IMR-90 (cell line): ENCODE measurements around the gene PPRC1. TPM values are rescaled to one million over a fixed set of nuclear protein-coding genes. Genes with fewer than 3 reads are reported as not detected.

Experiments used
- ATAC-seq: fragments of 200-7000 bp; cut with Tn5 transposase; 2 replicates; pipeline ENCODE4 v1.9.1; 2020; ENCODE audit warnings: low read depth, mild to moderate bottlenecking, moderate library complexity
- BruUV-seq: library from RNA; stranded (reverse); fragments of 400-500 nt; replicated peaks from 2 replicates; lab custom pipeline; 2021; lab: Mats Ljungman, UMichigan
- CTCF ChIA-PET: fragments of 300-600 bp; formaldehyde crosslinking; extraction: SDS; loops from one replicate; lab custom pipeline; 2021; ENCODE audit warnings: antibody characterized with exemption; lab: Yijun Ruan, JAX
- POLR2A ChIA-PET: fragments of 300-600 bp; sonication (Branson Sonifier 250); formaldehyde crosslinking; loops from one replicate; lab custom pipeline; 2022; ENCODE audit warnings: antibody characterized with exemption; ENCODE audit not compliant: unreplicated experiment; lab: Charles Lee
- DNase-seq: peaks from one replicate; pipeline ENCODE4 v3.0.0; 2013
- H2AFZ ChIP-seq: replicated peaks from 2 replicates; pipeline ENCODE3; 2013; ENCODE audit warnings: low read length, mild to moderate bottlenecking; ENCODE audit not compliant: poor library complexity
- H2AK5ac ChIP-seq: 2 replicates; pipeline ENCODE4 v1.6.1; 2013; ENCODE audit warnings: low read depth, low read length, inconsistent platforms
- H2AK9ac ChIP-seq: replicated peaks from 2 replicates; pipeline ENCODE3; 2013; ENCODE audit warnings: mild to moderate bottlenecking, low read depth, low read length, moderate library complexity; ENCODE audit not compliant: poor library complexity
- H2BK120ac ChIP-seq: 2 replicates; pipeline ENCODE4 v1.6.1; 2013; ENCODE audit warnings: low read depth, low read length, inconsistent platforms
- H2BK15ac ChIP-seq: 3 replicates; pipeline ENCODE4 v1.6.1; 2013; ENCODE audit warnings: low read depth, low read length, inconsistent platforms
- H2BK20ac ChIP-seq: 2 replicates; pipeline ENCODE4 v1.6.1; 2013; ENCODE audit warnings: low read depth, mild to moderate bottlenecking, inconsistent platforms, low read length, moderate library complexity
- H2BK5ac ChIP-seq: 2 replicates; pipeline ENCODE4 v1.6.1; 2013; ENCODE audit warnings: mild to moderate bottlenecking, low read depth, low read length, inconsistent platforms; ENCODE audit not compliant: poor library complexity, severe bottlenecking
- H3K14ac ChIP-seq: replicated peaks from 2 replicates; pipeline ENCODE4 v1.6.1; 2013; ENCODE audit warnings: low read depth, low read length, inconsistent platforms
- H3K18ac ChIP-seq: 2 replicates; pipeline ENCODE4 v1.6.1; 2013; ENCODE audit warnings: low read depth, low read length, control low read depth
- H3K23ac ChIP-seq: 2 replicates; pipeline ENCODE4 v1.6.1; 2013; ENCODE audit warnings: low read depth, low read length, inconsistent platforms
- H3K27ac ChIP-seq: 2 replicates; pipeline ENCODE4 v1.5.1; 2013; ENCODE audit warnings: mild to moderate bottlenecking, control low read depth, low read length; ENCODE audit not compliant: insufficient read depth
- H3K27me3 ChIP-seq: 2 replicates; pipeline ENCODE4 v1.6.1; 2013; ENCODE audit warnings: low read length; ENCODE audit not compliant: control insufficient read depth, insufficient read depth
- H3K36me3 ChIP-seq: 2 replicates; pipeline ENCODE4 v1.6.1; 2013; ENCODE audit warnings: low read length, mixed read lengths; ENCODE audit not compliant: control insufficient read depth, insufficient read depth
- H3K4ac ChIP-seq: 2 replicates; pipeline ENCODE4 v1.6.1; 2013; ENCODE audit warnings: low read depth, low read length, inconsistent platforms
- H3K4me1 ChIP-seq: 2 replicates; pipeline ENCODE4 v1.6.1; 2013; ENCODE audit warnings: low read length, mixed read lengths; ENCODE audit not compliant: control insufficient read depth, insufficient read depth
- H3K4me2 ChIP-seq: 2 replicates; pipeline ENCODE4 v1.6.1; 2013; ENCODE audit warnings: low read depth, mild to moderate bottlenecking, control low read depth, low read length, moderate library complexity
- H3K4me3 ChIP-seq: 2 replicates; pipeline ENCODE4 v1.5.1; 2013; ENCODE audit warnings: low read depth, mild to moderate bottlenecking, control low read depth, low read length, moderate library complexity; ENCODE audit not compliant: insufficient read depth
- H3K56ac ChIP-seq: 2 replicates; pipeline ENCODE4 v1.6.1; 2013; ENCODE audit warnings: low read length, inconsistent platforms; ENCODE audit not compliant: insufficient read depth; ENCODE audit errors: extremely low read depth
- H3K79me1 ChIP-seq, 2 experiments: 2 replicates each; pipeline ENCODE4 v1.6.1; 2013; ENCODE audit warnings: low read length in 2 of 2, inconsistent platforms in 1 of 2, low read depth in 1 of 2
- H3K9ac ChIP-seq: 2 replicates; pipeline ENCODE4 v1.6.1; 2013; ENCODE audit warnings: low read depth, low read length, control low read depth
- H3K9me1 ChIP-seq: 2 replicates; pipeline ENCODE4 v1.6.1; 2013; ENCODE audit warnings: low read length, inconsistent platforms; ENCODE audit not compliant: insufficient read depth
- H3K9me3 ChIP-seq: 2 replicates; pipeline ENCODE4 v1.6.1; 2013; ENCODE audit warnings: low read length; ENCODE audit not compliant: control insufficient read depth, insufficient read depth
- H4K20me1 ChIP-seq: 2 replicates; pipeline ENCODE4 v1.6.1; 2013; ENCODE audit warnings: low read length, inconsistent platforms; ENCODE audit not compliant: insufficient read depth
- H4K5ac ChIP-seq: 2 replicates; pipeline ENCODE4 v1.6.1; 2013; ENCODE audit warnings: mild to moderate bottlenecking, low read depth, low read length, control low read depth
- H4K8ac ChIP-seq, 2 experiments: 2 replicates each; pipeline ENCODE4 v1.6.1; 2013; ENCODE audit warnings: low read depth in 2 of 2, low read length in 2 of 2, control low read depth in 1 of 2, inconsistent platforms in 1 of 2
- H4K91ac ChIP-seq: 2 replicates; pipeline ENCODE4 v1.6.1; 2013; ENCODE audit warnings: low read depth, low read length, inconsistent platforms; ENCODE audit not compliant: insufficient read depth
- BHLHE40 ChIP-seq: fragments of 150-350 bp; IDR thresholded peaks from 2 replicates; pipeline ENCODE4 v1.6.1; 2016; ENCODE audit warnings: mild to moderate bottlenecking, low read depth, low read length
- CEBPB ChIP-seq: IDR thresholded peaks from 2 replicates; pipeline ENCODE4 v1.6.1; 2012; ENCODE audit warnings: low read depth, low read length, improper control_type of control experiment
- CHD1 ChIP-seq: IDR thresholded peaks from 2 replicates; pipeline ENCODE4 v1.6.1; 2012; ENCODE audit warnings: low read depth, low read length, improper control_type of control experiment
- FOS ChIP-seq: fragments of 150-350 bp; IDR thresholded peaks from 2 replicates; pipeline ENCODE4 v1.6.1; 2016; ENCODE audit warnings: low read depth, low read length
- MAFK ChIP-seq: IDR thresholded peaks from 2 replicates; pipeline ENCODE4 v1.6.1; 2012; ENCODE audit warnings: low read depth, low read length, improper control_type of control experiment
- MAZ ChIP-seq: IDR thresholded peaks from 2 replicates; pipeline ENCODE4 v1.6.1; 2012; ENCODE audit warnings: low read depth, mild to moderate bottlenecking, low read length, improper control_type of control experiment, moderate library complexity, borderline replicate concordance
- MXI1 ChIP-seq: IDR thresholded peaks from 2 replicates; pipeline ENCODE4 v1.6.1; 2012; ENCODE audit warnings: low read depth, mild to moderate bottlenecking, low read length, moderate library complexity, borderline replicate concordance
- NFE2L2 ChIP-seq: fragments of 150-350 bp; IDR thresholded peaks from 2 replicates; pipeline ENCODE4 v1.6.1; 2016; ENCODE audit warnings: low read depth, mild to moderate bottlenecking, low read length
- POLR2A ChIP-seq: IDR thresholded peaks from 2 replicates; pipeline ENCODE4 v1.6.1; 2012; ENCODE audit warnings: mild to moderate bottlenecking, low read depth, low read length
- RAD21 ChIP-seq: IDR thresholded peaks from 2 replicates; pipeline ENCODE4 v1.6.1; 2012; ENCODE audit warnings: low read length, improper control_type of control experiment
- RCOR1 ChIP-seq: IDR thresholded peaks from 2 replicates; pipeline ENCODE4 v1.6.1; 2012; ENCODE audit warnings: mild to moderate bottlenecking, low read length, improper control_type of control experiment; ENCODE audit not compliant: insufficient replicate concordance
- RFX5 ChIP-seq: IDR thresholded peaks from 2 replicates; pipeline ENCODE4 v1.8.0; 2012; ENCODE audit warnings: low read depth, mild to moderate bottlenecking, low read length, moderate library complexity
- SMC3 ChIP-seq: fragments of 150-350 bp; IDR thresholded peaks from 2 replicates; pipeline ENCODE4 v1.6.1; 2016; ENCODE audit warnings: low read depth, mild to moderate bottlenecking, antibody characterized with exemption, low read length, moderate library complexity
- WGBS, 2 experiments: methylation state at CpG; one replicate each; pipeline versions ENCODE4 v1.1.5 to v1.1.7; 2013; ENCODE audit warnings: missing lambda C conversion rate in 2 of 2; ENCODE audit not compliant: insufficient read length in 1 of 2; ENCODE audit errors: extremely low coverage in 2 of 2; 5-methylcytosine and 5-hydroxymethylcytosine counted together
- dilution Hi-C: fragments of 300-500 bp; cut with HindIII; formaldehyde crosslinking; loops from one replicate; pipeline ENCODE4 v1.14.3; 2018; ENCODE audit warnings: low sequenced_read_pairs; ENCODE audit not compliant: unreplicated experiment
- in situ Hi-C: fragments of 300-500 bp; cut with MboI; formaldehyde crosslinking; loops from 3 replicates; pipeline ENCODE4 v1.14.3; 2019; ENCODE audit warnings: low sequenced_read_pairs, inconsistent platforms, mixed read lengths
- intact Hi-C: fragments of 100-400 bp; cut with micrococcal nuclease; formaldehyde crosslinking; loops from 2 replicates; pipeline ENCODE4 v1.10.0; 2022
- polyA plus RNA-seq, 3 experiments: library from polyadenylated mRNA; depleted of rRNA; stranded (reverse); fragments of >200 nt; gene quantifications; 2 replicates each; pipeline ENCODE4 v1.2.3, GENCODE V29; 2012; ENCODE audit warnings: low replicate concordance in 1 of 3
- total RNA-seq: library from RNA; depleted of rRNA; stranded (reverse); fragments of >200 nt; gene quantifications from 2 replicates; pipeline ENCODE4 v1.2.3, GENCODE V29; 2012
- TF ChIP-seq, protein P1 (sequence below): fragments of 150-350 bp; IDR thresholded peaks from 2 replicates; pipeline ENCODE4 v1.6.1; 2016; ENCODE audit warnings: low read depth, mild to moderate bottlenecking, low read length, moderate library complexity, borderline replicate concordance
- TF ChIP-seq, protein P2 (sequence below): fragments of 150-350 bp; IDR thresholded peaks from 2 replicates; pipeline ENCODE4 v1.6.1; 2017; ENCODE audit warnings: mild to moderate bottlenecking, antibody characterized with exemption, low read length, low read depth
- TF ChIP-seq, protein P3 (sequence below): conservative IDR thresholded peaks from 2 replicates; pipeline ENCODE4 v1.5.1; 2012; ENCODE audit warnings: mild to moderate bottlenecking, low read depth, low read length, improper control_type of control experiment

The PPRC1 gene
- total and polyA plus RNA-seq, 2 of the 4 experiments (the other 2 are of a cell fraction), result 11.8 to 38.7 TPM

DNA sequence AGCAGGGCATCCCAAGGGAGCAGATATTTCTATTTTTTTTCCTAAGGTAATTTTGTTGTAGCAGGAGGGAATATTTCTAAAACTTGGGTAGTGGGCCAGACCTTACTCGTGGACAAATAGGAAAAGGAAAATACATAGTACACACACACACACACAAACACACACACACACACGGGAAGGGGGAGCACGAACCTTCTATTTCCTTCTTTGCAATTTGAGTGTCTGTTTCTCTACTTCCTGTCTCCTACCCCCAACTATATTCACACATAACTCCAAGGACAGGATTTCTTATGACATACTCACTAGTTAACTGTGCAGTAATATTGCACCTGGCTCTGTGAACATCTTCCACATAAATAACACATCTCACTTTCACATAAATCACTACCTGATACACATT, 17.1 kb upstream of the PPRC1 start:
- no peak overlapping the region for H2BK15ac ChIP-seq
- H4K20me1 ChIP-seq, result peaks cover 52% of the 10 kb centered on the region
- H4K91ac ChIP-seq, result 0 out of 2 replicates have a peak overlapping the region, but pooled peaks have one; percentile 71
- H3K56ac ChIP-seq, result no peak overlapping the region
- peak overlapping the region in 1 of 2 experiments; percentile 92; a peak in 1 of 4 replicates for H4K8ac ChIP-seq
- intact Hi-C loops (no loop called here), in situ Hi-C loops (no loop called here), dilution Hi-C loops (no loop called here)
- whole genome bisulfite sequencing, 2 experiments, result no CpG with 5 or more reads among the region's 3 CpGs
- H2AK9ac ChIP-seq, result peak overlapping the region; percentile 97
- DNase-seq (peak; percentile 24), ATAC-seq (no peak)
- peak overlapping the region; percentile 11; the same call in 1 of the 2 replicates for H2AK5ac ChIP-seq
- ChIA-PET CTCF (no interaction called here), POLR2A (no interaction called here)
- H3K9ac ChIP-seq, result peak overlapping the region; percentile 86; the same call in 1 of the 2 replicates
- H2BK20ac ChIP-seq, result no peak overlapping the region
- no peak overlapping the region for H2AFZ ChIP-seq
- peak overlapping the region; percentile 5; the same call in 1 of the 2 replicates for H3K18ac ChIP-seq
- peak overlapping the region; percentile 85; the same call in 1 of the 2 replicates for H3K27ac ChIP-seq
- peaks cover 11% of the 10 kb centered on the region for H3K36me3 ChIP-seq
- TF ChIP-seq RFX5, result no peak
- no peak for TF ChIP-seq RAD21
- no peak for TF ChIP-seq MAZ
- no peak for TF ChIP-seq CHD1
- TF ChIP-seq NFE2L2, result no peak
- no peak for TF ChIP-seq POLR2A
- no peak for TF ChIP-seq MAFK
- TF ChIP-seq RCOR1, result no peak
- TF ChIP-seq MXI1, result no peak
- TF ChIP-seq, protein P1, sequence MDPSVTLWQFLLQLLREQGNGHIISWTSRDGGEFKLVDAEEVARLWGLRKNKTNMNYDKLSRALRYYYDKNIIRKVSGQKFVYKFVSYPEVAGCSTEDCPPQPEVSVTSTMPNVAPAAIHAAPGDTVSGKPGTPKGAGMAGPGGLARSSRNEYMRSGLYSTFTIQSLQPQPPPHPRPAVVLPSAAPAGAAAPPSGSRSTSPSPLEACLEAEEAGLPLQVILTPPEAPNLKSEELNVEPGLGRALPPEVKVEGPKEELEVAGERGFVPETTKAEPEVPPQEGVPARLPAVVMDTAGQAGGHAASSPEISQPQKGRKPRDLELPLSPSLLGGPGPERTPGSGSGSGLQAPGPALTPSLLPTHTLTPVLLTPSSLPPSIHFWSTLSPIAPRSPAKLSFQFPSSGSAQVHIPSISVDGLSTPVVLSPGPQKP, result no peak
- TF ChIP-seq, protein P2, sequence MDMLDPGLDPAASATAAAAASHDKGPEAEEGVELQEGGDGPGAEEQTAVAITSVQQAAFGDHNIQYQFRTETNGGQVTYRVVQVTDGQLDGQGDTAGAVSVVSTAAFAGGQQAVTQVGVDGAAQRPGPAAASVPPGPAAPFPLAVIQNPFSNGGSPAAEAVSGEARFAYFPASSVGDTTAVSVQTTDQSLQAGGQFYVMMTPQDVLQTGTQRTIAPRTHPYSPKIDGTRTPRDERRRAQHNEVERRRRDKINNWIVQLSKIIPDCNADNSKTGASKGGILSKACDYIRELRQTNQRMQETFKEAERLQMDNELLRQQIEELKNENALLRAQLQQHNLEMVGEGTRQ, result no peak
- TF ChIP-seq, protein P3, sequence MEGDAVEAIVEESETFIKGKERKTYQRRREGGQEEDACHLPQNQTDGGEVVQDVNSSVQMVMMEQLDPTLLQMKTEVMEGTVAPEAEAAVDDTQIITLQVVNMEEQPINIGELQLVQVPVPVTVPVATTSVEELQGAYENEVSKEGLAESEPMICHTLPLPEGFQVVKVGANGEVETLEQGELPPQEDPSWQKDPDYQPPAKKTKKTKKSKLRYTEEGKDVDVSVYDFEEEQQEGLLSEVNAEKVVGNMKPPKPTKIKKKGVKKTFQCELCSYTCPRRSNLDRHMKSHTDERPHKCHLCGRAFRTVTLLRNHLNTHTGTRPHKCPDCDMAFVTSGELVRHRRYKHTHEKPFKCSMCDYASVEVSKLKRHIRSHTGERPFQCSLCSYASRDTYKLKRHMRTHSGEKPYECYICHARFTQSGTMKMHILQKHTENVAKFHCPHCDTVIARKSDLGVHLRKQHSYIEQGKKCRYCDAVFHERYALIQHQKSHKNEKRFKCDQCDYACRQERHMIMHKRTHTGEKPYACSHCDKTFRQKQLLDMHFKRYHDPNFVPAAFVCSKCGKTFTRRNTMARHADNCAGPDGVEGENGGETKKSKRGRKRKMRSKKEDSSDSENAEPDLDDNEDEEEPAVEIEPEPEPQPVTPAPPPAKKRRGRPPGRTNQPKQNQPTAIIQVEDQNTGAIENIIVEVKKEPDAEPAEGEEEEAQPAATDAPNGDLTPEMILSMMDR, result no peak
- no peak for TF ChIP-seq FOS
- no peak for TF ChIP-seq BHLHE40
- TF ChIP-seq CEBPB, result no peak
- TF ChIP-seq SMC3, result no peak
- no peaks in the 10 kb centered on the region for H3K9me3 ChIP-seq
- no TSS peak for BruUV-seq
- H3K4me2 ChIP-seq, result peak overlapping the region; percentile 94
- H2BK5ac ChIP-seq, result peak overlapping the region; percentile 92
- peaks cover 18 to 76% of the 10 kb centered on the region in 2 experiments; a peak in 3 of 4 replicates for H3K79me1 ChIP-seq
- peaks cover 24% of the 10 kb centered on the region for H3K9me1 ChIP-seq
- H2BK120ac ChIP-seq, result no peak overlapping the region
- H4K5ac ChIP-seq, result peak overlapping the region; percentile 83; the same call in 1 of the 2 replicates
- no peaks in the 10 kb centered on the region for H3K27me3 ChIP-seq
- no peak overlapping the region for H3K4me3 ChIP-seq
- peaks cover 36% of the 10 kb centered on the region for H3K4me1 ChIP-seq
- peak overlapping the region; percentile 58; the same call in 1 of the 2 replicates for H3K23ac ChIP-seq
- peak overlapping the region; percentile 59; the same call in 1 of the 2 replicates for H3K14ac ChIP-seq
- H3K4ac ChIP-seq, result peak overlapping the region; percentile 82; the same call in 1 of the 2 replicates
